Inflammatory macrophage treated with lipopolysaccharide for 4 hours (primary cell): ENCODE results near the gene HECTD4.
"Not testable (repeated sequence)": the region's sequence is repeated elsewhere in the genome, so short reads cannot be mapped to it uniquely, and the experiment has no call there.

Experiments
- DNase-seq: peaks from one replicate; pipeline ENCODE4 v3.0.0-alpha.2; 2020

HECTD4 gene

GRCh38 chr12:112350593-112351592, 31.3 kb downstream of the HECTD4 start:
- no peak for DNase-seq

- peak; percentile 2 for DNase-seq
These were observed 32.8 kb downstream of the HECTD4 start for GRCh38 chr12:112349431-112349830.

- not testable (repeated sequence) for DNase-seq
These were observed 33.3 kb downstream of the HECTD4 start for GRCh38 chr12:112348926-112349325.

- peak; percentile 56 for DNase-seq
These were observed 34.6 kb downstream of the HECTD4 start for GRCh38 chr12:112347581-112347982.

- no peak for DNase-seq
These were observed 36.0 kb downstream of the HECTD4 start for GRCh38 chr12:112346194-112346593.

GRCh38 chr12:112344220-112344619, 38.0 kb downstream of the HECTD4 start:
- no peak for DNase-seq

- DNase-seq = peak; percentile 12
These were observed 39.6 kb downstream of the HECTD4 start for GRCh38 chr12:112342587-112342986.

GRCh38 chr12:112341046-112341825, 41.0 kb downstream of the HECTD4 start:
- no peak for DNase-seq

GRCh38 chr12:112340230-112340629, 42.0 kb downstream of the HECTD4 start:
- no peak for DNase-seq

- not testable (repeated sequence) for DNase-seq
These were observed 47.2 kb downstream of the HECTD4 start for GRCh38 chr12:112334999-112335398.

GRCh38 chr12:112333019-112333418, 49.2 kb downstream of the HECTD4 start:
- DNase-seq = no peak

- peak; percentile 67 for DNase-seq
These were observed 50.3 kb downstream of the HECTD4 start for GRCh38 chr12:112331886-112332285.

- no peak for DNase-seq
These were observed 51.5 kb downstream of the HECTD4 start for GRCh38 chr12:112330706-112331105.

GRCh38 chr12:112328456-112329124, 53.6 kb downstream of the HECTD4 start:
- DNase-seq = no peak

- DNase-seq = no peak
These were observed 54.9 kb downstream of the HECTD4 start for GRCh38 chr12:112327209-112327938.

GRCh38 chr12:112325622-112326207, 56.5 kb downstream of the HECTD4 start:
- DNase-seq = no peak

GRCh38 chr12:112325157-112325556, 57.1 kb downstream of the HECTD4 start:
- DNase-seq = no peak

GRCh38 chr12:112322882-112323547, 59.2 kb downstream of the HECTD4 start:
- no peak for DNase-seq

- DNase-seq = no peak
These were observed 59.8 kb downstream of the HECTD4 start for GRCh38 chr12:112322441-112322840.

- DNase-seq = no peak
These were observed 61.0 kb downstream of the HECTD4 start for GRCh38 chr12:112321245-112321644.

GRCh38 chr12:112319395-112319794, 62.8 kb downstream of the HECTD4 start:
- DNase-seq = no peak
